ENCODE measurements around the gene CCR6.

DNA sequence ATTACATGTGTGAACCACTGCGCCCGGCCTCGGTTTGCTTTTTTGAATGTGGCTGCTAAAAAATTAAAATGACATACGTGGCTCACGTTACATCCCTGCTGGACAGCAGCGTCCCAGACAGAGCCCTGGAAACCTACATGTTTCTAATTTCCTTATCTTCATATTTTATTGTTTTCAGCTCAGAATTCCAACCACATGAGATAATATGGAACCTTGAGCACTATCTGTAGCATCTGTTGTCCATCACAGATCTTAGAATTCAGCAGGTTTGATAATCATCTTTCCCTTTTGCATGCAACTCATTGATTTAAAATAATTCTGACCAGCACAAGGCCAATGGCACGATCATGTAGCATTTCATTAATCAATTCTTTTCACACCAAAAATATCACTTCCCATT is 25.9 kb upstream of the CCR6 start:
- no peak for TF ChIP-seq REST (IDR thresholded peaks at IDR 0.05; ENCODE audit: insufficient replicate concordance, low read depth)
- TF ChIP-seq, protein P1, sequence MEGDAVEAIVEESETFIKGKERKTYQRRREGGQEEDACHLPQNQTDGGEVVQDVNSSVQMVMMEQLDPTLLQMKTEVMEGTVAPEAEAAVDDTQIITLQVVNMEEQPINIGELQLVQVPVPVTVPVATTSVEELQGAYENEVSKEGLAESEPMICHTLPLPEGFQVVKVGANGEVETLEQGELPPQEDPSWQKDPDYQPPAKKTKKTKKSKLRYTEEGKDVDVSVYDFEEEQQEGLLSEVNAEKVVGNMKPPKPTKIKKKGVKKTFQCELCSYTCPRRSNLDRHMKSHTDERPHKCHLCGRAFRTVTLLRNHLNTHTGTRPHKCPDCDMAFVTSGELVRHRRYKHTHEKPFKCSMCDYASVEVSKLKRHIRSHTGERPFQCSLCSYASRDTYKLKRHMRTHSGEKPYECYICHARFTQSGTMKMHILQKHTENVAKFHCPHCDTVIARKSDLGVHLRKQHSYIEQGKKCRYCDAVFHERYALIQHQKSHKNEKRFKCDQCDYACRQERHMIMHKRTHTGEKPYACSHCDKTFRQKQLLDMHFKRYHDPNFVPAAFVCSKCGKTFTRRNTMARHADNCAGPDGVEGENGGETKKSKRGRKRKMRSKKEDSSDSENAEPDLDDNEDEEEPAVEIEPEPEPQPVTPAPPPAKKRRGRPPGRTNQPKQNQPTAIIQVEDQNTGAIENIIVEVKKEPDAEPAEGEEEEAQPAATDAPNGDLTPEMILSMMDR (IDR thresholded peaks at IDR 0.05; ENCODE audit: insufficient read depth, low read length): no peak
- TF ChIP-seq GABPA (IDR thresholded peaks at IDR 0.05; ENCODE audit: low read depth): no peak
